ENCODE data around the gene GALNT2. TPM values are rescaled to one million over a fixed set of nuclear protein-coding genes. Genes with fewer than 3 reads are reported as not detected.
A peak's percentile ranks its signal among the peaks of the same experiment; 100 is the strongest.

The GALNT2 gene
- total and polyA plus RNA-seq, 2 of the 13 experiments (the other 11 are each of a cell fraction or from before 2014, with no cell fraction given): 39.3 to 39.6 TPM

- TF ChIP-seq PRDM10 (CRISPR knock-in tag; IDR thresholded peaks at IDR 0.05; ENCODE audit: low read depth) (peak; percentile 91), PAXIP1 (CRISPR knock-in tag; conservative IDR thresholded peaks at IDR 0.05) (peak; percentile 72), ELK4 (CRISPR knock-in tag; IDR thresholded peaks at IDR 0.05; ENCODE audit: borderline replicate concordance) (no peak), FOXP4 (CRISPR knock-in tag; IDR thresholded peaks at IDR 0.05) (peak; percentile 59), KMT2B (CRISPR knock-in tag; IDR thresholded peaks at IDR 0.05) (0 out of 2 replicates have a peak, but pooled peaks have one; percentile 43), ZNF609 (CRISPR knock-in tag; IDR thresholded peaks at IDR 0.05; ENCODE audit: borderline replicate concordance) (peak; percentile 54; the same call in 1 of the 2 replicates)
Measured at GRCh38 chr1:230153641-230154296, 86.7 kb downstream of the GALNT2 start (continued).

All from HepG2 (cell line).